IPS-11a (cell line): ENCODE data around the gene FAM118B.
"Not testable (repeated sequence)": the region's sequence is repeated elsewhere in the genome, so short reads cannot be mapped to it uniquely, and the experiment has no call there.

Experiments used
- H3K4me3 ChIP-seq: one replicate; pipeline ENCODE4 v1.5.1; 2013; ENCODE audit warnings: low read depth, low read length, control low read depth

The FAM118B gene

DNA sequence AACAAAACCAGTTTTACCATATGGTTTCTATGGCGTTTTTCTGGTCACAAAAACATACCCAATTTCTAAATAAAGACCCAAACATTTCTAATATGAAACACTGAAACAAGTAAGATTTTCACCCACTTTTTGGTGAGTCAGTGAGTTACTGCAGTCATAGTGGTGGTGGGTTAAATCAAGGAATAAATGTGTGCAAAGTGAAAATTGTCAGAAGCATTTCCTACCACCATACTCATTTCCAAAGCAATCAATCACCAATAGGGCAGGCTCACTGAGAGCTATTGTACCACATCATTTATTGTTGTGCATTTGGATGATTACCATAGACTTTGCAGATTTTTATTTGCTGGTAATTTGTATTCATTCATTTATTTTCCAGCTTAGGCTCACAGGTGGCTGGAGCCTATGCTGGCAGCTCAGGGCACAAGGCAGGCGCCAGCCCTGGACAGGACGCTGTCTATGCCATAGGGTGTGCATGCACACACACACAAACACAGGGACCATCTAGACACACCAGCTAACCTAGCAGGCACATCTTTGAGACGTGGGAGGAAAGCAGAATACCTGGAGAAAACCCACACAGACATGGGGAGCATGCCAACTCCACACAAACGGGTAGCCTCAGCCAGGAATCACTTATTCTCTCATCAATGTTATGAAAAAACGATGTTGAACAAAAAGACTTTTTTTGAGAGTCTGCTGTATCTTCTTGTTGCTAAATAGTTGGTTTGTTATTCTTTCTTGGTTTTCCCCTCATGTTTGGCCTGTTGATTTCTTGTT lies 5.1 kb downstream of the FAM118B start:
- H3K4me3 ChIP-seq, result no peak overlapping the region

GRCh38 chr11:126217491-126217890 lies 5.9 kb downstream of the FAM118B start:
- no peak overlapping the region for H3K4me3 ChIP-seq

GRCh38 chr11:126219547-126219946 lies 8.0 kb downstream of the FAM118B start:
- no peak overlapping the region for H3K4me3 ChIP-seq

GRCh38 chr11:126224647-126225294 lies 13.2 kb downstream of the FAM118B start:
- H3K4me3 ChIP-seq, result no peak overlapping the region

- H3K4me3 ChIP-seq, result no peak overlapping the region
Observed at GRCh38 chr11:126225295-126225665, 13.7 kb downstream of the FAM118B start.

DNA sequence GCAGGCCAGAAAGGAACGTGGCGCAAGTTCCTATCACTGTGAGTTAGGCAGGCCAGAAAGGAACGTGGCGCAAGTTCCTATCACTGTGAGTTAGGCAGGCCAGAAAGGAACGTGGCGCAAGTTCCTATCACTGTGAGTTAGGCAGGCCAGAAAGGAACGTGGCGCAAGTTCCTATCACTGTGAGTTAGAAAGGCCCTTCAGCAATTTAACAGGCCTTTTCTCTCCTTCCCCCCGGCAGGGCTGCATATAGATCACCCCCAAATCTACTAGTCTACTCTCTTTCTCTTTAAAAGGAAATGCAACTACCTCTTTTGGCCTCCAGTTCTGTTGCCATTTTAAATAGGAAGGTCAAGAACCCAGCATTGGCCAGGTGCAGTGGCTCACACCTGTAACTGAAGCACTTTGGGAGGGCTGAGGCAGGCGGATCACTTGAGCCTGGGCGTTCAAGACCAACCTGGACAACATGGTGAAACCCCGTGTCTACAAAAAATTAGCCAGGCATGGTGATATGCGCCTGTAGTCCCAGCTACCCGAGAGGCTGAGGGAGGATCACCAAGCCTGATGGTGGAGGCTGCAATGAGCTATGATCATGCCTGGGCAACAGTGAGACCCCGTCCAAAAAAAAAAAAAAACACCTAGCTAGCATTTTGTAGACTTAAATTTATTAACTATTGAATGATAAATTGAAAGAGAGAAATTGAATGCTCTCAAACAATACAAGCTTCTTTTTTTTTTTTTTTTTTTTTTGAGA lies 14.9 kb downstream of the FAM118B start:
- H3K4me3 ChIP-seq, result no peak overlapping the region

DNA sequence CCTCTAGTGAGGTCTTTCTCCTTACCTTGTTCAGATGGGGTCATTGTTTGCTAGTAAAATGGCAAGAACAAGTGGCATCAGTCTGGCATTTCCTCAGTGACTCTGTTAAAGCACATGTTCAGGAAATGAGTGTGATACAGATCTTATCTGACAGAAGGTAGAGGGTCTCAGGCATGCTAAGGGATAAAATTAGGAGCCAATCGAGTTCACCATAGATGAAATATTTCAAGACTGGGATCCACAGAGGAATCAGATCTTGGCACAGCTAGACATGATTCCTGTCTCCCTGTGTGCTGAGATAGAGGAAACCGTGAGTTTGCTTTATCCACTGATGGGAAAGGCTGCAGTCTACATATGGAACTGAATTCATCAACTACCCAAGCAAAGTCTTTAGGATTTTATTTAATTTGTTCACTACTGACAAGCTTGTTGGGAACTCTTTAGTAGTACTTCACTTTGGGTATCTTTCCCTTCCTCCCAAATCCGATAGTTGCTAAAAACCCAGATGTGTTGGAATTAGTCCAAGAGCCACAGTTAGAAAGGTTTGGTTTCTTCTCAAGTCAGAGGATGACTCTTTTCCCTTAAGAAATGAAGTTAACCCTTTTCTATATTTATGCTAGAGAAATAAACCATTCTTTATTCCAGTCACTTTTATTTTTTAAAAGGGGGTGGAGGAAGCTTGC lies 18.4 kb downstream of the FAM118B start:
- no peak overlapping the region for H3K4me3 ChIP-seq

GRCh38 chr11:126231725-126232459 lies 20.3 kb downstream of the FAM118B start:
- H3K4me3 ChIP-seq, result no peak overlapping the region

DNA sequence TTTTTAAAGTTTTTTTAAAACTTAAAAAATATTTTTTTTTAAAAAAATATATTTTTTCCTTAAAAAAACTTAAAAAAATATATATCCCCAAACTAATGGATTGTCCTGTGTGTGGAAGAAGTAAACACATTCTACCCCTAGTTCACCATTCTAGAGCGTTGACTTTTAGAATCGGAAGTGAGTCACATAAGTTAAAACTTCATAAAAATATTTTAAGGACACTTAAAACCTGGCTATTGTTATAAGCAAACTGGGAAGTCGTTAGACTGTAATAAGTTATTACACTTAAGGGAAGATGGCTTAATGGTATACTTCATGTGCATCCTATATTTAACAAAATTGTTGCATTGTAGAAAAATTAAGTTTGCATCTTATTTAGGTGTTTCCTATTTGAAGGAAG lies 21.1 kb downstream of the FAM118B start:
- no peak overlapping the region for H3K4me3 ChIP-seq

DNA sequence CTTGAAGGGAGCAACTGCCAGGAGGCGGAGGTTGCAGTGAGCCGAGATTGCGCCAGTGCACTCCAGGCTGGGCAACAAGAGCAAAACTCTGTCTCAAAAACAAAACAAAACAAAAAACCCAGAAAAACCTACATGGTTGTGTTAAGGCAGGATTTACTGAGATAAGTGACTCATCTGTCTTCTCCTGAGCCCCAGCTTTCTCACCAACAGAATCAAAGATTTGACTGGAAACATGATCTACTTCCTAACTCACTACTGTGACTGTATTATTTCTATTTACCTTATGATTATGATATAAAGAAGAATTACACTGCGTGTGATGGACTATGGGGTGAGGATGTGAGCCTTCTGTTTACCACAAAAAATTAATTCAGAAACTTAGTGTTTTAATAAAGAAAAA lies 21.8 kb downstream of the FAM118B start:
- H3K4me3 ChIP-seq, result no peak overlapping the region

GRCh38 chr11:126246636-126247035 lies 35.1 kb downstream of the FAM118B start:
- H3K4me3 ChIP-seq, result no peak overlapping the region

DNA sequence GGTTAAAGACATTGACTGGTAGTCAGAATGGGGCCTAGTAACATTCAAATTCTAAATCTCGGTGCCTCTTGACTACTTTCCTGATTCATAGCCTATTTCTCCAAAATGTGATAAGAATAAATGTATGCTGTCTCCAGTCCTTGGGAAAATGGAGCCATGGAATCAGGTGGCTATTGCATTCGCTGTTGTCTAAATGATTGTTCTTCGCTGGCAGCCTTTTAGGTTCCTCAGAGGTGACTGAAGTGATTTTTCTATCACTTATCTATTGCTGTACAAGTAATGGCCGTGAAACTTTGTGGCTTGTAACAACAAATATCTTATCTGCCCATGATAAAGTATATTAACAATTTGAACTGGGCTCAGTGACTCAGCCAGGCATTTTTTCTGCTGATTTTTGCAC lies 41.7 kb downstream of the FAM118B start:
- H3K4me3 ChIP-seq, result no peak overlapping the region

GRCh38 chr11:126254819-126255218 lies 43.2 kb downstream of the FAM118B start:
- H3K4me3 ChIP-seq, result no peak overlapping the region

DNA sequence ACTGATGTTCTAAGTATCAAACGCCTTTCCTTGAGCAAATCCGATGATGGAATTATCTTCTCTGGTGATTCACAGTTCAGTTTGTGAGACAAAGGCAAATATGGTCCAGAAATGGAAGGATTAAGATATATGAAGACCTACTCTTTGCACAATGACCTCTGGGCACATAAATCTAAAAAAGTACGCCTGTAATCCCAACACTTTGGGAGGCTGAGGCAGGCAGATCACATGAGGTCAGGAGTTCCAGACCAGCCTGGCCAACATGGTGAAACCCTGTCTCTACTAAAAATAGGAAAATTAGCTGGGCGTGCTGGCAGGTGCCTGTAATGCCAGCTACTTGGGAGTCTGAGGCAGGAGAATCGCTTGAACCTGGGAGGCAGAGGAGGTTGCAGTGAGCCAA lies 43.9 kb downstream of the FAM118B start:
- H3K4me3 ChIP-seq, result not testable (repeated sequence)

GRCh38 chr11:126256216-126256615 lies 44.6 kb downstream of the FAM118B start:
- no peak overlapping the region for H3K4me3 ChIP-seq

DNA sequence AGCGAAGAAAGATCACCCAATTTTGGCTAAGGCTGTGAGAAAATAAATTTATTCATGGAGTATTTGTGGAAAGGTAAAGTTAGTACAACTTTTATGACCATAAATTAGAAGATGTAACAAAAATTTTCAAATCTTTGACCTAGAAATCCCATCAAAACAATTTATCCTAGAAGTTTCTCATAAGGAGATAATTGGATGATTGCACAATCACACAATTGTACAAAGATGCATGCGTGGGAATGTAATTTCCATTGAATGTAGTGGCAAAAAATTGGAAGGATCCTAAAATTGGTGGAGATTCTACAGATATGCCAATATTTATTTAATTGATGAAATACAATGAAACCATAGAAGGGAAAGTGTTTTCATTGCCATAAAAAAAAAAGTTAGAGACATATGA lies 45.6 kb downstream of the FAM118B start:
- H3K4me3 ChIP-seq, result no peak overlapping the region

DNA sequence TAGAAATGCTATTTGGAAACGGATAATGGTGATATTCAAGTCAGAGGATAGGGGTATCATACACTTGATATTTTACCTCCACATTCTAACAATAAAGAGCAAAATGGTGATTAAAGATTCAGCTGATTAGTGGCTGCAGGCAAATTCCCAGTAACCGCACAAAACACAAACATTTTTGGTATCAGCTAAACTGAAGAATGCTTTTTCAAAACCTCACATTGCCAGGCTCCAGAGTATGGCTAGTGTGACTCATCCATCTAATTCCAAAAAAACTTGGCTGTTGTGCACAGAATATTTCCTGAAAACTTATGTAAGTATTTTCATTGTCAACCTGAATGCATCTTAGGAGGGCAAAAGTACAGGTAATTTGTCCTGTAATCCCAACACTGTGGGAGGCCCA lies 46.2 kb downstream of the FAM118B start:
- H3K4me3 ChIP-seq, result no peak overlapping the region

GRCh38 chr11:126262216-126262615 lies 50.6 kb downstream of the FAM118B start:
- no peak overlapping the region for H3K4me3 ChIP-seq

GRCh38 chr11:126263489-126263888 lies 51.9 kb downstream of the FAM118B start:
- H3K4me3 ChIP-seq, result no peak overlapping the region

DNA sequence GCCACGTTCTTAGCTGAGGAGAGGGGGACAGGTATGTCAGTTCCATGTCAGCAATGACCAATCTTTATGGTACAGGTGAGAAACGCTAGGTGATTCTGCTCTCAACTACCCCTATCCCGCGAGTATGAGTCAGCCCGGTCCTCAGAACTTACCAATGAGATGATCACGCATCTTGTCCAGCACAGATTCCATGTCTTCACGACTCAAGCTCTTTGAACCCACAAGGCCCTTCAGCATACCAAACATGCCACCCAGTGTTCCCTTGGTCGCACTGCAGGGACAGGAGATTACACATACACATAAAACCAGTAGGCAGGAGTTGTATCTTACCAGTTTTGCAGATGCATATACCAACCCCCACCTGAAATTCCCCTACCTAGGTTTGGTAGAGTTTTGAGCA lies 54.2 kb downstream of the FAM118B start:
- no peak overlapping the region for H3K4me3 ChIP-seq

DNA sequence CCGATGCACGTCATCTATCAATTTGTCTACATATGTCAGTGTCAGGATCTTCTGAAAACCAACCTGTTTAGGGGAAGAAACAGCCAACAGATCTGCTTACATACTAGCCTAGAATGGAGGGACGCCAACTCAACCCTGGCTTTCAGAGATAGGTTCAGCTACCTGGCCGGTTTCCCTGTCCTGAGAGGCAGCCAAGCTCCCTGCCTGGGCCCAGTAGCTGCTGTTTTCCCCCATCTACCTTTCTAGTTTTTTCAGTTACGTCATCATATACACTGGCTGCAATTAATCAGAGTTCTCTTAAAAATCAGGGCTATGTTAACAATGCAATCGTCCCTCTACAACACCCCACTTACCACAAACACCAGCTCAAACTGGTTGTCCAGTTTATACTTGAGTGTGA lies 56.1 kb downstream of the FAM118B start:
- H3K4me3 ChIP-seq, result peak overlapping the region; percentile 95
